Heart left ventricle (tissue), 13 donors: ENCODE data around the gene REP15.

Experiments
- CTCF ChIP-seq, 12 donors: fragments of 200-600 bp; sonication (generic) in 4 of 12; IDR thresholded peaks; one replicate each; pipeline versions ENCODE4 v1.5.0 to v1.8.0; 2018 to 2022; ENCODE audit warnings: antibody characterized with exemption in 12 of 12, mild to moderate bottlenecking in 5 of 12
- POLR2A ChIP-seq, 2 donors: fragments of 450-650 bp; IDR thresholded peaks; one replicate each; pipeline ENCODE4 v1.6.1; 2017; ENCODE audit warnings: antibody characterized with exemption in 2 of 2, mild to moderate bottlenecking in 2 of 2, moderate library complexity in 2 of 2
- donor health status: ischemic (EF 13 %, LVEDD 7.1; RV severe dilation, severe dysfunction).
- donor health status: DM: no; HTN: yes; CAD: no.
- donor health status: DM: no; HTN: no; CAD: no.
- donor health status: ischemic (EF 25% LVEDD 6.9; RV normal size, moderate dysfunction).
- donor health status: ischemic (EF 25% LVEDD 5.7; RV mildly dilated, moderate dysfunction).
- donor health status: ischemic (EF 35%, LVEDD 5.7; RV mildly dilated, moderate dysfunction).
- donor health status: nonischemic (EF 11% LVEDD 7.7; RV severe dilation, severe dysfunction).
- donor health status: DM: yes; HTN: yes; CAD: no.
- donor health status: PGD.
- donor health status: ischemic (EF 29% LVEDD 5.4; RV normal size, mild dysfunction).
- donor health status: nonischemic (EF 23%, LVEDD 6.1; RV moderate dilation, normal function).

- TF ChIP-seq CTCF (IDR thresholded peaks at IDR 0.05) (peak; percentile 34 to 87 (median 73)), POLR2A (IDR thresholded peaks at IDR 0.05) (no peak)
Observed at GRCh38 chr12:27733052-27733656, 36.9 kb downstream of the REP15 start.
